Measurements from ENCODE around the gene ARHGEF16.

ARHGEF16 gene

DNA sequence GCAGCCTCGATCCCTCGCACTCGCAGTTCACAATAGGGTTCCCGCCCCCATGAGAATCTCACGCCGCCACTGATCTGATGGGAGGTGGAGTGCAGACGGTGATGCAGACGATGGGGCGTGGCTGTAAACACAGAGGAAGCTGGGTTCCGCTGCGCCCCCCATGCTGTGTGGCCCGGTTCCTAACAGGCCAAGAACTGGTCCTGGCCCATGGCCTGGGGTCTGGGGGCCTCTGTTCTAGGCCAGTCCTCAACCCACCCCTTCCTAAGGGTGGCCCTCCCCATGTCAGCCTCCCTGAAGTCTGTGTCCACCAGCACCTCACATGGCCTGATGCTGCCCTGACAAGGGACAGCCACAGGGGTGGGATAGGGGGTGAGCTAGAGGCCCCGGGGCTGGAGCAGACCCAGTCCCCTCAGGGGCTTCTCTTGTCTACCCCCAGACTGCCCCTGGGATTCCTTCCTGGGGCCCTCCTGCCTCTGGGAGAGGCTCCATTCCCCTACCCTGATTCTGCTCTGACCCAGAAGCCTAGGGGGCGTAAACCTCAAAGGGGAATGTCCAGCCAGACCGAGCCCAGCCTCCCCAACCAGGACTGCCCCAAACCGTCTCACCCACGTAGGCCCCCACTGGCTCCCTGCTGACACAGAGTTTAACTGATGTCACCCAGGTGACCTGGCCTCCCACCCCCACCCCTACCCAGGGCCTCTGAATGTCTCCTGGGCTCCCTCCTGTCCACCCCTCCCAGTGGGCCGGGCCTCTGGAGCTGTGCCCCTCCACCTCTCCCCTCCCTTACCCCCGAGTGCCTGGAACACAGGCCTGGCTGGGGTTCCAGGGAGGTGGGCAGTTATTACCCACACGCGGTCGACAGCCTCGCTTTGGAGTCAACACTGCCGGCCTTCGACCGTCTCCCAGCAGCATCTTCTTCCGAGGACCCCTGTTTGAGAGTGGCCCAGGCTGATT lies 14.8 kb upstream of the ARHGEF16 start:
- DNase-seq, result no peak

DNA sequence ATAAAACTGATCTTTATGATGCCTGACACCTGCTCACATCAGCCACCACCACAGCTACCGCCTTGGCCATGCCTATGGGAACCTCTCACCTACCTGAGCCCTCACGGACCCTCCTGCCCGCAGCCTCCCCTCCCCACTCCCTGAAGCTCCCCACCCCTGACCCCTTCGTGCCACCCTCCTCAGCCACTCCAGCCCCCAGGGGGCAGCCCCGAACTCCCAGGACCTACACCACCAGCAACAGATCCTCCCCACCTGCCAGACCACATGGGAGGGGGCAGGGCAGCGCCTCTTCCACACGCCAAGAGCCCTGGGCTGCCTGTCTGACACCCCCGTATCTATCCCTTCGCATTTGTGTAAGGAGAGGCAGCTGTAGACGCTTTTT lies 14.2 kb upstream of the ARHGEF16 start:
- no peak for DNase-seq

DNA sequence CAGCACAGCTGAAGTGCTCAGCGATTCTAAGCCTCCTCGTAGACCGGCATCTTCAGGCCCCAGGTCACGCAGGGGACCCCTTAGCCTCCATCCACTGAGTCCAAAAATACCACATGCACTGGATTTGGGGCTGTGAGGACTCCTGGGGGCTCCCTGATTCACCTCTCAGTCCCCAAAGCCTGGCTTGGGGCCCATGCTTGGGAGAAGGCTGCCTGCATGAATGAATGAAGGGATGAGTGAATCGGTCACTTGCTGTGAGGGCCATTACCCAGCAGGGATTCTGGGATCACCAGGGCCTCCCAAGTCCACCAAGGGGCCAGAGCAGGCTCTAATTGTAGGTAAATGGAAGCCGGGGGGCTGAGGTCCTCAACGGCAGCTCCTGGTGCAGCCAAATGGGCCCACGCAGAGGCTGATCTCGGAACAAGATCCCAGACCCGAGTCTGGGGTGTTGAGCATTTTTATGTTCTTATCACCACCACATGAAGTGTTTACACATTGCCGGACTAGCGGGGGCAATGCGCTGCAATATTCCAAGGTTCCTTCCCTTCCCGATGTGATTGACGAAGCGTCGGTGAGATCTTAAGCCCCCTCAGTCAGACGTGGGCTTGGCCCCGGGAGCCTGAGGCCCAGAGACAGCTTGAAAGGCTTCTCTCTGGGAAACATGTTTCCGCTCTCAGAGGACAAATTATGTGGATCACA lies 13.6 kb upstream of the ARHGEF16 start:
- DNase-seq, result no peak

DNA sequence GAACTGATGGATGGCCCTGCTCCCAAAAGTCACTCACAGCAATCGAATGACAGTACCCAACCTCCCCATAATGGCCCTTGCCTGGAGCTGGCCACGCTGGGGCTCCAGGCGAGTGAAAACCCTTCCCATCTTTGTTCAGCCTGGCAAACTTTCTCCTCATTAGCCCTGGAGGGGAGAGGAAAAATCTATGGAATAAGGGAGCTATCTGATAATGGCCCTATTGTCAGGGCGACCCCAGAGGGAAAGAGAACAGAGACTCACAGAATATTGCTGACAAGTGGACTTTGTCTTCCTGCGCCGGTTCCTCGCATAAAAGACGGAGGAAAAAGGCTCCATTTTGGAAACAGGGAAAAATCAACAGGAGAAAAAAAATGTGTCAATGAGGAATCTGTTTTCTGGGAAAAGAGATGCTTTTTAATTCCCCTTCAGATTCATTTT lies 13.0 kb upstream of the ARHGEF16 start:
- no peak for DNase-seq

DNA sequence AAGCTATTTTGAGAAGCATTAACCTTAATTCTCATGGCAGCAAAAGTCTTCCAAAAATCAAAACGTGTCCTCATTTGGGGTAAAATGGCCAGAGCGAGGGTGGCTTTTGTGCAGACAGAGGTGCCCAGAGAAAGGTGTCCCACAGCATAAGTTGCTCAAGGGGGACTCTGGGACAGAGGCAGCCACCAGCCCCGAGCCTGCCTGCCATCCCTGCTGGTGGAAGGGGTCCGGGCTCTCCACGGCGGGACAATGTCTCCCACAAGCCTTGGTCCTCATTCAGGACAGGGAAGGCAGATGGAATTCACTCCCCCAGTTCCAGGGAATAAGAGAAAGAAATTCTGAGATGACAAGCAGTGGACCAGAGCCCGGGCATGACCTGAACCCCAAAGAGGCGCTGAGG lies 12.6 kb upstream of the ARHGEF16 start:
- DNase-seq, result no peak

DNA sequence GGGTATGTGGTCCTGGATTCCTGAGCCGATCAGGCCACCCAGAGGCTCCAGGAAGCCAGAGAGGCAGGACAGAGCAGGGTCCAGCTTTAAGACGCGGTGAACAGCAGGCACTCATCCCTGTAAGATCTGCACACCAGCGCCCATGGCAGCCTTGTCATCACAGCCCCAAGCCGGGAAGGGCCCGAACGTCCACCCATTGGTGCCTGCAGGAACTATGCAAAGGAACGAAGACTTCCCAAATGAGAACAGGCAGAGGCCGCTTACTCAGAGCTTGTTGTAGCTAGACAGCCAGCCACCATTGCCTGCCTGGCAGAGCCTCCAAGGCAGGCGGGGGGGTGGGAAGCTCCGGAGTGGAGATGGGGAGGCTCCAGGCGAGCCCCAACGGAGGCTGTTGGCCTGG lies 12.1 kb upstream of the ARHGEF16 start:
- no peak for DNase-seq

DNA sequence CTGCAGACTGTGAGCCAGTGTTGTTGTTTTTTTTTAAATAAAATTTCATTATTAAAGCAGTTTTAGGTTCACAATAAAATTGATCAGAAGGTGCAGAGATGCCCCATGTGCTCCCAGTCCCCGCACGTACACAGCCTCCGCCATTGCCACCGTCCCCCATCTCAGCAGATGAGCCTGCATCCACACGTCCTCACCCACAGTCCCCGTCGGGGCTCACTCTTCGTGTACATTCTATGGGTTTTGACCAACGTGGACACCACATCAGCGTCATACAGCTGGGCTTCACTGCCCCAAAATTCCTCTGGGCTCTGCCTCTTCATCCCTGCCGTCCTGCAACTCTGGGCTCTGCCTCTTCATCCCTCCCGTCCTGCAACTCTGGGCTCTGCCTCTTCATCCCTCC lies 11.6 kb upstream of the ARHGEF16 start:
- DNase-seq, result no peak

DNA sequence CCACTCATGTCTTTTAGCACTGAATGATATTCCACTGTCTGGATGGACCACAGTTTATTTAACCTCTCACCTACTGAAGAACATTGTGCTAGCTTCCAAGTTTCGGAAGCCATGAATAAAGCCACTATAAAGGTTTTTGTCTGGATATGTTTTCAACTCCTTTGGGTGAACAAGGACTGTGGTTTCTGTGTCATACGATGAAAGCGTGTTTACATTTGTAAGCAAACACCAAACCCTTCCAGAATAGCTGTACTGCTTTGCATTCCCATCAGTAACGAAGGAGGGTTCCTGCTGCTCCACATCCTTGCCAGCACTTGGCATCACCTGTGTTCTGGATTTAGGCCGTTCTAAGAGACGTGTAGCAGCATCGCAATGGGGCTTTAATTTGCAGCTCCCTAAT lies 10.7 kb upstream of the ARHGEF16 start:
- DNase-seq, result no peak

DNA sequence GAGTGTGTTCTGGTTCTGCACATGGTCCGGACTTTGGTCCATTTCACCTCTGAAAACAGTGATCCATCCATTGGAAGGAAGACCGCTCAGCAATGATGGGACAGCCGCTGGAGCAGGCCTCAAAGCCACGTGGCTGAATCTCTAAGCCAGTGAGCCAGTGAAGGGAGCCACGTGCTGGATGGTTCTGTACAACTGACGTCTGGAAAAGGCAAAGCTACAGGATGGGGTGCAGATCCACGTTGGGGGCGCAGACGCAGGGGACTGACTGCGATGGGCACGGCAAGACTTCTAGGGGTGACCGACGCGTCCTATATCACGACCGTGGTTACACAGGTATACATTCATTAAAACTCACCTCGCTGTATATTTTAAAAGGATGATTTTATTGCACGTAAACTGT lies 10.2 kb upstream of the ARHGEF16 start:
- DNase-seq, result no peak

DNA sequence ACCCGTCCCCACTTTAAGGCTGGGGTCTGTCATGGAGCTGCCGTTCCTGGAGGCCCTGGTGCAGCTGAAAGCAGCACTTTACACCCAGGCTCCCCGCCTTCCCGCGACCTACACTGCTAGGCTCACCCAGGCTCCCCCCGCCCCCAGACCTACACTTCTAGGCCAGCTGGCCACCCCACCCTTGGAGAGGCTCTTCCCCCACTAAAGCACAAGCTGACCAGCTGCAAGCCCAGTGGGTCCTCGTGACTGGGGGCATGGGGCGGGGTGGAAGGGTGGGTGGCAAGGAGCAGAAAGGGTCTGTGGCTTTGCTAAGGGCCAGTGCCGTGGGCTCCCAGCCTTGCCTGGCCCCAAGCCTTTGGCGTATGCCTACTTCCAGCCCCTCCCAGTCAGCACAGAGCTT lies 9.7 kb upstream of the ARHGEF16 start:
- DNase-seq, result no peak

DNA sequence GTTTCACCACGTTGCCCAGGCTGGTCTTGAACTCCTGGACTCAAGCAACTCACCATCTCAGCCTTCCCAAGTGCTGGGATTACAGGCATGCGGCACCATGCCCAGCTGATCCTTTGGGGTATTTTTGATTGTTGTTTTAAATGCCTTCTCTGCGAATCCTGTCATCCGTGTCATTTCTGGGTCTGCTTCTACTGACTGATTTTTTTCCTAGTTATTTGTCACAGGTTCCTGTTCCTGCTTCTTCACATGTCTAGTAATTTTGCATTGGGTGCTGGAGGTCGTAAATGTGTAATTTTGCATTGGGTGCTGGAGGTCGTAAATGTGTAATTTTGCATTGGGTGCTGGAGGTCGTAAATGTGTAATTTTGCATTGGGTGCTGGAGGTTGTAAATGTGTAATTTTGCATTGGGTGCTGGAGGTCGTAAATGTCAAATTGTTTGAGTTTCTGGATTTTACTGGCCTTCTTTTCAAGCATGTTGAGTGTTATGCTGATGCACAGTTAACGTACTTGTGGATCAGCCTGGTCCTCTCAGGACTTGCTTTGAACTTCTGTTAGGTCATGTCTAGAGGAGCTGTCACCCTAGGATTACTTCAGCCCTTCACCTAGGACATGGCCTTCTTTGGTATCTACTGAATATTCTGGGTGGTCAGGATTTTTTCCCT lies 4.1 kb upstream of the ARHGEF16 start:
- DNase-seq, result no peak

DNA sequence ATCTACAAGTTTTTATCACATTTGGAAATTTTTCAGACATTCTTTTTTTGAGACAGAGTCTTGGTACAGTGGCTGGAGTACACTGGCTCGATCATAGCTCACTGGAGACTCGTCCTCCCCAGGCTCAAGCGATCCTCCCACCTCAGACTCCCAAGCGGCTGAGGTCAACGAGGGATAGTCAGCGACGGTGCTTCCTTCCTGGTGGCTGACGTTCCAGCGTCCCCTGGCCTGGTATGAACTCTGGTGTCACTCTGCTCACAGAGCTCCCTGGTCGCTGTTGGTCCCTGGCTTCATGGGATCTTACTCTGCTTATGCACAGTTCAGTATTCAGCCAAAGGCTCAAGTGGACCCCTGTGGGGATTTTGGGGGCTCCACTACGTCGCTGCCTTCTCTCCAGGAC lies 3.5 kb upstream of the ARHGEF16 start:
- no peak for DNase-seq

DNA sequence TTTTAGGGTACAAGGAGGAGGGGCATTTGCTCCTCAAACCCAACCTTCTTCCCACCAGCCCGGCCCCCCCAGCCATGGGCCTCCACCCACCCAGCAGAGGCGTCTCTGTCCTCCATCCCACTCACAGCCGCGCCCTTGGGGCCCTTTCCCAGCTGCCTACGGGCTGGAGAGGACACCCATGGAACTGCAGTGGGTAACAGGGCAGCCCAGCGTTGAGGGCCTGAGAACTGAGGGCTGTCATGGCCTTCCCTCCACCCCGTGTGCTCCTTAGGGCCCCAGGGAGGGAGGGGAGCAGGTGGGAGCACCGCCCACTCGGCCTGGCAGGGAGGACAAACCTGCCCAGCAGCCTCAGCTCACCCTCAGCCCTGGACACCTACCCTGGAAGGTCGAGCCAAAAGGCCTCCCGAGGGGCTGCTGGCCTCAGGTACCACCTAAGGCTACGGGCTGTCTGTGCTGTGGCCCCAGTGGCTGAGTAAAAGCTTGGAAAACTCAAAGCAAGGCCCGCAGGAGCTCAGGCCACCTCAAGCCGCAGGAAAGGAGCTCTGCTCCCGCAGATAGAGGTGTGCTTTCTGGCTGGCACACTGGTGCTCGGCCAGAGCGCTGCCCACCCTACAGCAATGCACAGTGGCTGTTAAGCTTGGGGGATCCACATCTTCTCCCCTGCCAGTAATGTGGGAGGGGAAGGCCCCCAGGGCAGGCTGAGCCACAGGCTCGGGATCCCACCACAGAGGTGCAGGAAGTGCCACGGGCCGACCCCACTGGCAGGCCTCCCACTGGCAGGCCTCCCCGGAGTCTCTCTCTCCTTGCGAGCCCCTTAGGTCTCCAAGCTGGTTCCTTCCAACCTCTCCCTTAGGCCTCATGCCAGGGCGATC lies 2.2 kb upstream of the ARHGEF16 start:
- no peak for DNase-seq

DNA sequence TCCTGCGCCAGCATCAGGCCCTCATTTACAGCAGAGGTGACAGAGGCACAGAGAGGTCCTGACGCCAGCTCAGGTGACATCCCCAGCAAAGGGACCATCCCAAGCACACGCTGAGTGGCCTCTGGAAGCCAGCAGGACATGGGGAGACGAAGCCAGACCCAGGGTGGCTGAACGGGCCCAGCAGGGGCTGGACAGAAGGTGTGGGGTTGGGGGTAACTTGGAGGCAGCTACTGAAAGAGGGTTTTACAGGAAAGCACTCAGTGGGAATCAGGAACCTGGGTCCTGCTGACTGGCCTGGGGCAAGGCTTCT lies 1.6 kb upstream of the ARHGEF16 start:
- DNase-seq, result no peak

DNA sequence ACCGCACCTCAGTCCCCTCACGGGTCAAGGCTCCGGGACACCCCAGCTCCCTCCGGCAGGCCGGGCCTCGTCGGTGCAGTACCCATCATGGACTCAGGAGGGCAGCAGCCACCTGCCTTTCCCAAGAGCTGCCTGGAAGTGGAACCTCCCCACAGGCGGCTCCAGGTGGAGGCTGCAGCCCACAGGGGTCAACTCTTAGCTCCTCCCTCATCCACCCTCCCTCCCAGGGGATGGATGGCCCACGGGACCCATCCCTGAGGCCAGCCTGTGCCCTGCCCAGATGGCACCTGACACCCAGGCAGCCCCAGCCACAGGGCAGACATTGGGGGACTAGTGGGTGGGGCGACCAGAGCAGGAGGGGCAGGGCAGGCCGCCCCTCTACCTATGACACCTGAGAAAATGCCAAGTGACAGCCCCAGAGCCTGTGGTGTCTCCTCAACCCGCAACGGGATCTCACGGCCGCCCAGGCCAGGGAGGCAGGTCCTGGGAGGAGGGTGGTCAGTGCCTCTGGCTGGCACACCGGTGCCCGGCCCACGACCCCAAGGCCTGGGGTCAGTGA lies 1.2 kb upstream of the ARHGEF16 start:
- DNase-seq, result peak; percentile 76

DNA sequence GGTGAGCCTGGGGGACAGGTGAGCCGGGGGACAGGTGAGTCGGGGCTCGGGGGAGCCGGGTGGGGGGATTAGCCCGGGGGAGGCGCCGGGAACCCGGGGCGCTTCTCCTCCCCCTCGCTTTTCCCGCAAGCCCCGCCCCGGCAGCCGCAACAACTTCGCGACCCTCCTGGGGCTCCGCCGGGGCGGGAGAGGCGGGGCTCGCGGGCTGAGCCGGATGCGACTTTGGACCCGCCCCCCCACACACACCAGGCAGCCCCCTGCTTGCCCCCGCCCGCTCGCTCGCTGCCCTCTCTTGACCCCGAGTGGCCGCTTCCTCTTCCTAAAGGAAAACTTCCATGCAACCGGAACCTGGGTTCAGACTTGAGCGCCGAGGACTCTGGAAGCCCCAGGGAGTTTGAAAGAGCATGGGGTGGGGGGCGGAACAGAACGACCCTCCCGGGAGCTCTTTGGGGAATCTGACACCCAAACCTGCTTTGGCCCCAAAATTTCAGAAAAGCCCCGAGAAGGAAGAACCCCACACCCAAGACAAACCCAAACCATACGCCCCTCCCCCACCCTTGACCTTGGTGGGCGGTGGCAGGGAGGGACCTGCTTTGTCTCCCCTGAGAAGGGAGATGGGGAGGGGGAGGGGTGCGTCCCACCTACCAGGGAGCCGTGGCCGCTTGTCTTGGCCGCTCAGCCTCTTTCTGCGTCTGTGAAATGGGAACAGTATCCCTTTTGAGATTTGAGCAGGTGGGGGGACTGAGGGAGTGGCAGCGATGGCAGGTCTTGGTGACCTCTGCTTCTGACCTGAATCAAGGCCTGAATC lies 550 bp downstream of the ARHGEF16 start:
- DNase-seq, result no peak

DNA sequence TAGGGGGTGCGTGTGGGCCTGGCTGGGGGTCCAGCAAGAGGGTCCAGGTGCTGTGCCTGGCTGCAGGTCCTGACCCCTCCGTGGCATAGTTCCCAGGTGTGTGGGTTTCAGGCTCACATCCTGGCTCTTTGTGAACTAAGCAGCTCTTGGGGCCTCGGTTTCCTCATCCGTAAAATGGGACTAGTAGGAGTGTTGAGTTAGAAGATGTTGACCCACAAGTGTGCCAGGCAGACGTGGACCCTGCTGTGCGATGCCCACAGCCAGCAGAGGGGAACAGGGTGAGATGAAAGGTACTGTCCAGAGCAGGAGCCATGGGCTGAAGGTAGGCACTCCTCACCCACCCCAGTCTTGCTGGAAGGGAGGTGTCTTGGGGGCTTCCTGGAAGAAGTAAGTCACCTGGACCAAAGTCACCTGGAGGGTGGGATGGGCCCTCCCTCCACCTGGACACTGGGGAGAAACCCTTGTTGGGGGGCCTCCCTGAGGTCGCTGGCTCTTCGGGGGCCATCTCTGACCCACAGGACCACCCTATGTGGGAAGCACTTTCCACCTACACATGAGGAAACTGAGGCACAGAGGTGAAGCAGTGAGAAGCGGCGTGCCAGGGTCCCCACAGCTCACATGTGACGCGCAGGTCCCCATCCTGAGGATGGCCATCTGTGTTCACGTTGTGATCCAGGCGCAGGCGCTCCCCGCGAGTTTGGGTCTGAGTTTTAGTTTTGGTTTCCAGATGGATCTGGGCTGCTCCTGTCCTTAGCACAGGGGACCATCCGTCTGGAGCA lies 1.4 kb downstream of the ARHGEF16 start:
- DNase-seq, result no peak

DNA sequence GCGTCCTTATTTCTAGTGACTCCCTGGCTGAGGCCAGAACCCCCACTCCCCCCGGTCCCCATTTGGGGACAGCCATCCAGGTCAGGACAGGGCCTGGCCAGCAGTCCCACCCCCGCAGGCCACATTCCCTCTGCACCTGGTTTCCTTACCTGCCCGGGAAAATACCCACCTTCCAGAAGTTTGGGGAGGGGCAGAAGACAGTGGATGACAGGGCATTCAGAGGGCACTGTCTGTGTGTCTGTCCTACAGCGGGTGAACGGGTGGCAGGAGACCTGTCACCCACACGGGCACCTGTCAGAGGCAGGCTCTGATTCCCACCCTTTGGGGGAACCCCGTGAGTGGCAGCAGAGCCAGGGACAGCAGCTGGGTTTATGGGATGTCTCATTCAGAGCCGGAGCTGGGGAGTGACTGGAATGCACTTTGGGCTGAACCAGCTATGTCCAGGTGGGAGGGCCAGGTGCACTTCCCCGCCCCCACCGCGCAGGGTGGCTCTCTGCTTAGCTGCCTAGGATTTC lies 2.0 kb downstream of the ARHGEF16 start:
- no peak for DNase-seq

DNA sequence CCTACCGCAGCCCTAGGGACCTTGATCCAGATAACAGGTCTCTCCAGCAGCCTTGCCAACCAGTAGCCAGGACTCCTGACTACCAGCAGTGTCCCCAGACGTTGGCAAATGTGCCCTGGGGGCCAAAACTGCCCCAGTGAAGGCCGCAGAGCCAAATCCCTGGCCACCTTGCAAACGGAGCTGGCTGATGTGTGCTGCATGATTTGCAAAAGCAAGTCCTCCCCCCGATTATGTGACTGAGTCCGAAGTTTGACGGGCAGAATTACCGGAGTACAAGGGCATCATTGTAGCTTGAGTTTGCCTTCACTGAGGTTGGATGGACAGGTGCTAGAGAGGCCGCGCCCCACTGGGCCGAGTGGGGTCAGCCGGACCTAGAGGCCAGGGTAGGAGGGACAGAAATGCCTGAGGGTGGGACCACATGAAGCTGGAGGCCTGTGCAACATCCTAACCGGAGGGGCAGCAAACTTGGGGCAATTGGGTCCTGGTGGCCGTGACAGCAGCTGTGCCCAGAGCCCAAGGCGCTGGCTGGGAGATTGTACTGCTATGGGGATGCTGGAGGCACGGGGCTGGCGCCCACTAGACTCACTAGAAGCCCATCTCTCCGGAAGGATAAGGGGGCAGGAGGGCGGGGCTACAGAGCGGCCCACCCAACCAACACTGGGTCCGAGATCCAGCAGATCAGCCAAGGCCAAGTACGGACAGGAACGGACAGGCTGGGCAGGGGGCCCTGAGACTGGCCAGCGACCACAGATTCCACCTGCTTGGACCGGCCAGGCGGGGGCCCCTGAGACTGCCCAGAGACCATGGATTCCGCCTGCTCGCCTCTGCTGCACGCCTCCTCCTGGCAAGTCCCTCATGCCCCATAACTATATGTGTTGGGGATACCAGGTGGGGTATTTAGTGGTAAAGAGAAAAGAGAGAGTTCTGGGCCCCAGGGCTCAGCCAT lies 2.8 kb downstream of the ARHGEF16 start:
- DNase-seq, result no peak
